GM12892 (cell line): ENCODE results near the gene HPS1.

Experiments
- POLR2A ChIP-seq: IDR thresholded peaks from 2 replicates; pipeline ENCODE4 v1.6.1; 2011; ENCODE audit warnings: low read depth, low read length, control low read depth
- POLR2AphosphoS5 ChIP-seq: IDR thresholded peaks from 2 replicates; pipeline ENCODE4 v1.6.1; 2011; ENCODE audit warnings: low read depth, low read length, control low read depth

- no peak for TF ChIP-seq POLR2A
- TF ChIP-seq POLR2AphosphoS5 = no peak
Observed at GRCh38 chr10:98416606-98417388, 29.9 kb downstream of the HPS1 start.
